GM19455 (cell line): ENCODE results near the gene EOMES.

ENCODE experiments used
- ATAC-seq: cut with Tn5 transposase; IDR thresholded peaks from one replicate; pipeline ENCODE4 v1.9.1; 2021; ENCODE audit not compliant: unreplicated experiment

Gene EOMES

DNA sequence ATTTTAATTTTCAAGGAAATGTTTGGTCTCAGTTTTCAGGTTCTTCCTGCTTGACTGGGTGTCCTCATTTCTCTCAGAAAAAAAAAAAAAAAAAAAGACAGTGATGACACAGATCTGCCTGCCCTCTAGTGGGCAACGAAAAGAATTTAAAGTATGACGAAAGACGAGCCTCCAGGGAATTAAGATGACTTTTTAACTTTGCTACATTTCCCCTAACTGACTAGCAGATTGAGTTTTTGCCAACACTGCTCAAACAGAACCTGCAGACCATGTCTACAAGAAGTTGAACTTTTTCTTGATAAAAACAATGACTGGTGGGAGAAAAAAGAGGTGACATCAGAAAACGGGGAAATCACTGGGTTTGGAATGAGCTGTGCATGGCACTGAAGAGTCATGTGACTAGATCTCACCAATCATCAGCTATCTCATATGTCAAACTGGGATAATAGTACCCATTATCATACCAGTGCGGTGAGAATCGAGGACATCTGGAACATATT is 40.8 kb downstream of the EOMES start:
- ATAC-seq = peak; percentile 79

DNA sequence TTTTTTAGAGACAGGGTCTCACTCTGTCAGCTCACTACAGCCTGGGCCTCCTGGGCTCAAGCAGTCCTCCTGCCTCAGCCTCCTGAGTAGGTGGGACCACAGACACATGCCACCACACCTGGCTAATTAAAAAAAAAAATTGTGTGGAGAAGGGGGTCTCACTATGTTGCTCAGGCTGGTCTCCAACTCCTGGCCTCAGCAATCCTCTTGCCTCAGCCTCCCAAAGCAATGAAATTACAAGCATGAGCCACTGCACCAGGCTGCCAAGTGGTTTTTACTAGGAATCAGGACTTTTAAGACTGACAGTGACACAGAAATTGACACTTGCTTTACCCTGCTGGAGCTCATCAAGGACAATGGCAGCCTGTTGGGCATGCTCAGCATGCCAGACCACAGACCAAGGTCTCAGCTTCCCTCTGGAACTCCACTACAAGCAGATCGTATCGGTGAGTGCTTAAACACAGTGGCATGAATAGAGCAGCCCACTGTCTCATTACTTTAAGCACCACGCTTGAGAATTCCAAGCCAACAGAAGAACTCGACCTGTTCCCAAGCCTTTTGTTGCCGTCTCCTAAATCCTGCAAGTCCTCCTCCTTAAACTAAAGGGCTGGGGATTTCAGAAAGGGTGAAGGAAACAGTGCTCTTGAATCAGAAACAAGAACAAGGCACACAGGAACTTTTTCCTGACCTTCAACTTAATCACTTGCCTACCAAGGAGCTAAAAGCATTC is 41.4 kb downstream of the EOMES start:
- ATAC-seq = no peak

DNA sequence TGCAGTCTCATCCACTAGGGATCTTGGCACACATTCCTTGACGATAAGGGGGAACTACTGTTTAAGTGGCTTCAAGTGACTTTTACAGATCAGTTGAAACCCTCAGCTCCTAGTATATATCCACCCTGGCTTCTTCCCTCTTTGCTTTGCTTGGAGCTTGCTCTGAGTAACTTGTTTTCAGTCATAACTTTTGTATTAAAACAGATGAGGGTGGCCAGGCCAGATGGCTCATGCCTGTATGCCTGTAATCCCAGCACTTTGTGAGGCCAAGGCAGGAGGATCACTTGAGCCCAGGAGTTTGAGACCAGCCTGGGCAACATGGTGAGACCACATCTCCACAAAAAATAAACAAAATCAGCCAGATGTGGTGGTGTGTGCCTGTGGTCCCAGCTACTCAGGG is 42.4 kb downstream of the EOMES start:
- no peak for ATAC-seq

DNA sequence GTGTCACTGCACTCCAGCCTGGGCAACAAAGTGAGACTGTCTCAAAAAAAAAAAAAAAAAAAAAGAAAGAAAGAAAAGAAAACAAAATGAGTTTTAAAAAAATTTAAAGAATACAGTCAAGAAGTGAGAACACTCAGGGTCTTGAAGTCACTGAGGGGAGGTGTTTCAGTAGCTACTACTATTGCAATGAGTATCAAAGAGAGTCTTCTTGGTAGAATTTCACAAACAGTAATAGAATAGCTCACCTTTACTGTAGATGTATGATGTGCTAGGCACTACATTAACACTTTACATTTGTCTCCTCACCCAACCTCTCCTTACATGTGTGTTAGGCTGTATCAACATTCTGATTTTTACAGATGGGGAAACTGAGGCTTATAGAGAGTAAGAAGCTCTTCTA is 43.9 kb downstream of the EOMES start:
- no peak for ATAC-seq

DNA sequence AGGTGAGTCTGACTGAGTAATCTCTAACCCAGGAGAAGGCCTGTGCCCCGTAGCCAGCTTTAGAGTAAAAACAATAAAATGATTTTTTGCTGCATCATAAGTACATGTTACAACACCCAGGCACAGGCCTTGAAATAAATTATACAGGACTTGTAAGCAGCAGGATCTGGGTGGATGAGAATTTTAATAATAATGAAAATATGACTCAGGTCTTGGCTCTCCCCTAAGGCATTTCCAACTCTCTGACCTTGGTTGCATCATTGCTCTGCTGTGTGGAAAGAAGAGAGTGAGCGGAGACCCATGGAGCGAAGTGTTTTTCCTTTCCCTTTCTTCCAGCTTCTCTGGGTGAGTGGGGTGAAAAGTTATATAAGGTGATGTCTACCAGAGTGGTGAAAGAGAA is 44.6 kb downstream of the EOMES start:
- no peak for ATAC-seq

GRCh38 chr3:27675287-27675686 is 46.8 kb downstream of the EOMES start:
- ATAC-seq = no peak

- no peak for ATAC-seq
Measured at GRCh38 chr3:27673701-27674100, 48.4 kb downstream of the EOMES start.

GRCh38 chr3:27671101-27671500 is 51.0 kb downstream of the EOMES start:
- no peak for ATAC-seq

DNA sequence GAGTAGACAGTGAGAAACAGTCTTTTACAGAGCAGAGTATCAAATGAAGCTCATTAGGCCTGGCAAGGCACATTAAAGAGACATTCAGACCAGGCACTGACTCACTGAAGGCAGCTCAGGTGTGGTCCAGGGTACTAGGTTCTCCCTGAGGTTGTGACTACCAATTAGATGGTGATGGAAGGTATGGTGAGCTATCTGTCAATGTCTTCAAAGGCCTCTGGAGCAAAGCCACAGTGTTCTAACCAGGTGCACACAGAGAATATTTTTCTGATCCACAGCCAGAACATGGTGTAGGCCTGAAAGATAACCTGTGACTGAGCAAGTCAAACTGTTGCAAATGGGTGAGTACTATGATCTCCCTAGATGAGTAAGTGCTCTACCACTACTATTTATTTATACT is 51.5 kb downstream of the EOMES start:
- ATAC-seq = no peak

GRCh38 chr3:27669591-27669990 is 52.5 kb downstream of the EOMES start:
- no peak for ATAC-seq

DNA sequence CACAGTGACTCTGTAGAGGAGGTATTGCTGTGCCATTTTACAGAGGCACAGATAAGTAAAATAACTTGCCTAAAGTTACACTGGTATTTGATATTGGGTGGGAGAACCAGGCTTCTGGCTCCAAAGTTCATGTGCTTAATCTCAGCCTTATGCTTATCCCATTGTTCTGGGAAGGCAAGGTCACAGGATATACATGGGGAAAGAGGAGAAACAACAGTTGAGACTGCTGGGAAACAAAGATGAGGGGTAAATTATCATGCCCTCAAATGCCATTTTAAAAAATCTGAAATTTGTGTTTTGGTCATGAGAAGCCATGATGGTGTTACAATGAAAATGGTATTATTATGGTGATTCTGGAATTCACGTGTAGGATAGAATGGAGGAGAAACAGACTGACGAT is 54.4 kb downstream of the EOMES start:
- no peak for ATAC-seq

- ATAC-seq = no peak
Measured at GRCh38 chr3:27666708-27667107, 55.4 kb downstream of the EOMES start.

- no peak for ATAC-seq
Measured at GRCh38 chr3:27666272-27666671, 55.9 kb downstream of the EOMES start.
